Measurements from ENCODE around the gene MYG1. TPM values are rescaled to one million over a fixed set of nuclear protein-coding genes. Genes with fewer than 3 reads are reported as not detected.

The MYG1 gene
- polyA plus RNA-seq (ENCODE audit: insufficient read length in 3 of 3) = 10 to 100 TPM; 59.5 to 62.9 (median 62.2) TPM
- long read RNA-seq, donor 1, transcript C12orf10-201 (7 exons, 1,192 nt) = major isoform, 29 of 39 reads
- long read RNA-seq, donor 1, partial matches to known transcripts = 0 of 39 reads
- long read RNA-seq, donor 1, other reads (novel, unspliced or antisense) = 0 of 39 reads
- long read RNA-seq, donor 2, transcript C12orf10-201 (7 exons, 1,192 nt) = major isoform, 42 of 56 reads
- long read RNA-seq, donor 2, partial matches to known transcripts = 9 of 56 reads
- long read RNA-seq, donor 2, other reads (novel, unspliced or antisense) = 0 of 56 reads
- long read RNA-seq, donor 3, transcript C12orf10-201 (7 exons, 1,192 nt) = major isoform, 17 of 30 reads
- long read RNA-seq, donor 3, partial matches to known transcripts = 5 of 30 reads
- long read RNA-seq, donor 3, other reads (novel, unspliced or antisense) = 0 of 30 reads
- long read RNA-seq, donor 4, transcript C12orf10-201 (7 exons, 1,192 nt) = major isoform, 36 of 50 reads
- long read RNA-seq, donor 4, partial matches to known transcripts = 8 of 50 reads
- long read RNA-seq, donor 4, other reads (novel, unspliced or antisense) = 0 of 50 reads
- long read RNA-seq, donor 5, transcript C12orf10-201 (7 exons, 1,192 nt) = major isoform, 19 of 24 reads
- long read RNA-seq, donor 5, partial matches to known transcripts = 0 of 24 reads
- long read RNA-seq, donor 5, other reads (novel, unspliced or antisense) = 0 of 24 reads
- long read RNA-seq, donor 6, transcript C12orf10-201 (7 exons, 1,192 nt) = major isoform, 17 of 25 reads
- long read RNA-seq, donor 6, partial matches to known transcripts = 0 of 25 reads
- long read RNA-seq, donor 6, other reads (novel, unspliced or antisense) = 0 of 25 reads
- long read RNA-seq, donor 7, transcript C12orf10-201 (7 exons, 1,192 nt) = major isoform, 25 of 45 reads
- long read RNA-seq, donor 7, transcript C12orf10-208 (4 exons, 813 nt) = minor isoform, 6 of 45 reads
- long read RNA-seq, donor 7, transcript C12orf10-202 (2 exons, 513 nt) = minor isoform, 5 of 45 reads
- long read RNA-seq, donor 7, partial matches to known transcripts = 6 of 45 reads
- long read RNA-seq, donor 7, other reads (novel, unspliced or antisense) = 0 of 45 reads
- long read RNA-seq, donor 8, partial matches to known transcripts = 0 of 8 reads
- long read RNA-seq, donor 8, other reads (novel, unspliced or antisense) = 0 of 8 reads
- long read RNA-seq, donor 9, transcript C12orf10-201 (7 exons, 1,192 nt) = major isoform, 40 of 64 reads
- long read RNA-seq, donor 9, partial matches to known transcripts = 14 of 64 reads
- long read RNA-seq, donor 9, other reads (novel, unspliced or antisense) = 0 of 64 reads
- long read RNA-seq, donor 10, transcript C12orf10-201 (7 exons, 1,192 nt) = major isoform, 14 of 34 reads
- long read RNA-seq, donor 10, partial matches to known transcripts = 13 of 34 reads
- long read RNA-seq, donor 10, other reads (novel, unspliced or antisense) = 0 of 34 reads
- long read RNA-seq, donor 11, transcript C12orf10-201 (7 exons, 1,192 nt) = major isoform, 12 of 20 reads
- long read RNA-seq, donor 11, partial matches to known transcripts = 5 of 20 reads
- long read RNA-seq, donor 11, other reads (novel, unspliced or antisense) = 0 of 20 reads
- long read RNA-seq, donor 12, transcript C12orf10-201 (7 exons, 1,192 nt) = major isoform, 39 of 46 reads
- long read RNA-seq, donor 12, partial matches to known transcripts = 0 of 46 reads
- long read RNA-seq, donor 12, other reads (novel, unspliced or antisense) = 0 of 46 reads
- long read RNA-seq, donor 13, transcript C12orf10-201 (7 exons, 1,192 nt) = major isoform, 8 of 14 reads
- long read RNA-seq, donor 13, partial matches to known transcripts = 0 of 14 reads
- long read RNA-seq, donor 13, other reads (novel, unspliced or antisense) = 0 of 14 reads
- long read RNA-seq, donor 14 = 0 reads
- long read RNA-seq, donor 15, transcript C12orf10-201 (7 exons, 1,192 nt) = major isoform, 34 of 57 reads
- long read RNA-seq, donor 15, partial matches to known transcripts = 11 of 57 reads
- long read RNA-seq, donor 15, other reads (novel, unspliced or antisense) = 0 of 57 reads
- long read RNA-seq, donor 16, transcript C12orf10-201 (7 exons, 1,192 nt) = major isoform, 37 of 55 reads
- long read RNA-seq, donor 16, partial matches to known transcripts = 10 of 55 reads
- long read RNA-seq, donor 16, other reads (novel, unspliced or antisense) = 0 of 55 reads

- DNase-seq = peak; percentile 91
Measured at GRCh38 chr12:53299454-53300180, at the start of gene MYG1. MYG1 (plus strand) TSS chr12:53299695; CDS start chr12:53299738, 43 bp downstream.

- peak; percentile 80 for DNase-seq
Measured at GRCh38 chr12:53251477-53252348, 47.8 kb upstream of the MYG1 start.

GRCh38 chr12:53252349-53252916 lies 47.1 kb upstream of the MYG1 start:
- no peak for DNase-seq

GRCh38 chr12:53253298-53253697 lies 46.2 kb upstream of the MYG1 start:
- DNase-seq = no peak

GRCh38 chr12:53254816-53255545 lies 44.5 kb upstream of the MYG1 start:
- DNase-seq = no peak

- DNase-seq = no peak
Measured at GRCh38 chr12:53255996-53256395, 43.5 kb upstream of the MYG1 start.

GRCh38 chr12:53258541-53259539 lies 40.7 kb upstream of the MYG1 start:
- no peak for DNase-seq

- DNase-seq = no peak
Measured at GRCh38 chr12:53259891-53260290, 39.6 kb upstream of the MYG1 start.

GRCh38 chr12:53265783-53266182 lies 33.7 kb upstream of the MYG1 start:
- DNase-seq = no peak

GRCh38 chr12:53267306-53267998 lies 32.0 kb upstream of the MYG1 start:
- DNase-seq = no peak

GRCh38 chr12:53267999-53268629 lies 31.4 kb upstream of the MYG1 start, which contains the start of gene ESPL1:
ESPL1 (plus strand) TSS chr12:53268299; CDS start chr12:53268767, 468 bp downstream.
- peak; percentile 80 for DNase-seq

GRCh38 chr12:53268630-53269562 lies 30.6 kb upstream of the MYG1 start:
- DNase-seq = no peak

- no peak for DNase-seq
Measured at GRCh38 chr12:53274445-53274844, 25.1 kb upstream of the MYG1 start.
